Measurements from ENCODE around the gene NANOS1.
A peak's percentile ranks its signal among the peaks of the same experiment; 100 is the strongest.

The NANOS1 gene

GRCh38 chr10:119060107-119060506 is 30.6 kb downstream of the NANOS1 start:
- DNase-seq (ENCODE audit: low spot score): no peak

DNA sequence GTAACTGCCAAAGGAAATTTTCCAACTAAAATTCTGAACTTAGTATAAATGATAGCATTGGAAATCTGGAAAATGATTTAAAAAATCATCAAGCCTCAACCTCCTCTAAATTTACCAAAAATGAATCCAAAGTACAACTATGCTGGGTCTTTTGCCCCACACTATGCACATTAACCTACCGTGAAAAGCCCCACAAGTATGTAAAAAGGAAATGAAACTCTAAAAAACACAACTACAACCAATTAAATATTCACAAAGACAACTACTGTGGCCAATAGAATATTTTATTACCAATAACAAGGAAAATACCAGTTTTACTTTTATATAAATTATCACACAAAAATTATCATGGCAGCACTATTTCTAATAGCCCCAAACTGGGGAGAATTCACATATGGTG is 31.8 kb downstream of the NANOS1 start:
- no peak for DNase-seq (ENCODE audit: low spot score)

- no peak for DNase-seq (ENCODE audit: low spot score)
Observed at GRCh38 chr10:119061926-119062325, 32.4 kb downstream of the NANOS1 start.

DNA sequence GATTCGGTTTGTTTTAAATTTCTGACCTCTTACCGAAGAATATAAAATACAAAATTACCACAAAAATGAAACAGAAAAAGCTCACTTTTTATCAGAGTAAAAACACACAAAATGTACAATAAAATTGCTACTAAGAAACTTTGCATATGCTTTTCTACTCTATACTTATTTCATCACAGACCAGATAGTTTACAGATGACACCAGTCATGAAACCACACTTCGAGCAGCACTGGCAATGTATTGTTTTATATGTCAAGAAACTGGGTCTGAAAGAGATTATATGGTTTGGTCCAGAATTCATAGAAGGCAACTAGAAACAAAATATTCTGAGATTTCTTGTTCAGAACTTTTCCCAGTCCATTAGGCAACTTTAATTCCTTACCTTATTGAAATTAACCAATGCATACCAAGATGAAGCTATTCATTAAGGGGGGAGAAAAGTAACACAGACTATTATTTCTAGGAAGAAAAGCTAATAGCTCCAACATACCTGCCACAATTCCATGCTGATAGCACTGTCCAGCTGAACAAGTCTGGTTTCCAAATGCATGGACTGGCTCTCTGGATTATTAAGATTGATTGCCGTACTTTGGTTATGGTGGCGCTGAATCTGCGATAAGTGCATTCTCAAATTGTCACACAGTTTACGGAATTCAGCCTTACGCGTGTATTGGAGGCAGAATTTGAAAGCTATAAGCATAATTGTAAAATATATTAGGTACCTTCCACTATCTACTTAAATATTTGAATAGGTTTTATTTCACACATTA is 41.1 kb downstream of the NANOS1 start:
- no peak for DNase-seq (ENCODE audit: low spot score)

GRCh38 chr10:119073584-119073983 is 44.1 kb downstream of the NANOS1 start:
- DNase-seq (ENCODE audit: low spot score): no peak

DNA sequence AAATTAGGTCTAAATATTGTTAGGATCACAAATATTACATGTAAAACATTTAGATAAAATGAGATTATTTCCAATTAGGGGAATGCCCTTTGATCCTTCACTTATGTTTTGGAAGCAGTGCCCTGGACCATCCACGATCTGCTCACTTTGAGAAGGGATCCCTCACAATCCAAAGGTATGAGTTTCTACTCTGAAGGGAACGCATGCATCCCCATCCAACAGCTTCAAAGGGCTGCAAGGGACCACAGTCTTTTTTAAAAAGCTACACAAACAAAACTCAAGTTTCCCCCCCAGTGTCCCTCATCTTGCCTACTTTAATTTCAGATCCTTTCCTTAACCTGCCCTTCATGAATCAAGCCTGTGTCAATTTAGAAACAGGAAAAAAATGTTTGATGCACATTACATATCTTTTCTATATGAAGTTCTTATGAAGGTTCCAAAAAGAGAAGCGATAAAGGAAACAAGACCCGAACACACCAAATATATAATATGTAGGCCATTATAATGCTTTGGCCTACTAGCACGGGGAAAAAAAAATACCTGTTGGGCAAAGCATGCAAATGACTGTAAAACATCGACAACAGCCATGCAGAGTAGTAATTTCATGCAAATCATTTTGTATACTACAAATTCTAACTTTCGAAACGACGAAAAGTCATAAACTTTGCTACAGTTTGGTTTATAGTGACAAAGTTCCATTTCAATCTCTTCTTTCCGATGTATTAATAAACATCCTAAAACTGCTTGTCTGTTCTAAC is 49.1 kb downstream of the NANOS1 start:
- no peak for DNase-seq (ENCODE audit: low spot score)

DNA sequence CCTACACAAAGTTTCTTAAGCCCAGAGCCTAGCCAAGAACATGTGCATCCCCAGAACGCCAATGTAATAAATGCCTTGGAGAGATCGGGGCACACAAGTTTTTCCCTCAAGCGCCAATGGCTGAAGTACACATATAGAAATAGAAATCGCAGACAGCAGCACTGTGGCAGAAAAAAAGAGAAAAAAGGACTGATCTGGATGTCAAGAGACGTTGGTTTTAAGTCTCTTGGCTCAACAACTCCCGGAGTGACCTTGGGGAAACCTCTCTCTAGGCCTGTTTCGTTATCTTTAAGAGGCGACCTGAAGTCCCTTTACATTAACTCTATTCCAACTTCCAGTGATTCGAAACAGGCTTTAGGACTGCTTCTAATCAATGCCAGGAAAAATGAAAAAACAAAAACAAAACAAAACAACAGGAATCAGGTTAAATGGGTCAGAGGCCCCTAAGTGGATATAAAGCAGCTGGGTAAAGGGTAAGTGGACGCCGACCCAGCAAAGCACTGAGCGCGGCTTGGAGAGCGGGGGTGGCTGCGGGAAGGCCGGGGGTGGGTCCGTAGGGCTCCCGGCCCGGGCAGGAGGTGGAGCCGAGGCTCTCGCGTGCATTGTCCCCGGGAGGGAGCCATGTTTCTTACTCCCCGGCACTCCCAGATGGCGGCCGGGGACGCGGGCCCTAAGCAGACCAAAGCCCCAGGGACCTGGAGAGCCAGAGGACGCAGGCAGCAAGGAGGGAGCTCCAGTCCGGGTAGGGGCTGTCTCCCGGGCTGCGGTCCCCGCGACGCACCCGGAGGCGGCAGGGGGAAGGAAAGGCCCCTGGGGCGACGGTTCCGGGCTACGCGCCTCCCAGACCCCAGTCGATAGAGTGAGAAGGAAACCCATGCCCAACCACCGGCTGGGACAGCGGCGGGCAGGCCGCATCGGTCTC is 50.3 kb downstream of the NANOS1 start:
- peak; percentile 94 for DNase-seq (ENCODE audit: low spot score)

- peak; percentile 98 for DNase-seq (ENCODE audit: low spot score)
Observed at GRCh38 chr10:119080521-119081259, 51.2 kb downstream of the NANOS1 start, which contains the start of gene EIF3A. Gene EIF3A, minus strand, starts transcription at chr10:119080817. Its CDS starts 141 bp downstream, at chr10:119080676.
